ENCODE measurements around the gene PRTFDC1. TPM values are rescaled to one million over a fixed set of nuclear protein-coding genes. Genes with fewer than 3 reads are reported as not detected.

PRTFDC1 gene
- total and polyA plus RNA-seq, 2 donors from 2014 or later: 3.8 to 6.1 TPM

Other genes starting within 250 kb of the PRTFDC1 start
- gene ARHGAP21, start 228.7 kb downstream of the PRTFDC1 start, total RNA-seq: 74.3 TPM
- 12.7 TPM for gene ARHGAP21, start 228.7 kb downstream of the PRTFDC1 start, polyA plus RNA-seq (ENCODE audit: insufficient read depth, low read depth, low replicate concordance)
- 0.41 TPM for gene ENKUR, start 63.6 kb upstream of the PRTFDC1 start, total RNA-seq
- 0.73 TPM for gene ENKUR, start 63.6 kb upstream of the PRTFDC1 start, polyA plus RNA-seq (ENCODE audit: insufficient read depth, low read depth, low replicate concordance)
- 5.4 TPM for gene THNSL1, start 64.0 kb upstream of the PRTFDC1 start, total RNA-seq
- 7.9 TPM for gene THNSL1, start 64.0 kb upstream of the PRTFDC1 start, polyA plus RNA-seq (ENCODE audit: insufficient read depth, low read depth, low replicate concordance)
- 0.22 TPM for gene GPR158, start 222.4 kb upstream of the PRTFDC1 start, total RNA-seq
- gene GPR158, start 222.4 kb upstream of the PRTFDC1 start, polyA plus RNA-seq (ENCODE audit: insufficient read depth, low read depth, low replicate concordance): 0.09 TPM